Prostate gland (tissue), 2 donors: ENCODE results near the gene FAM81A. TPM values are rescaled to one million over a fixed set of nuclear protein-coding genes. Genes with fewer than 3 reads are reported as not detected.
A peak's percentile ranks its signal among the peaks of the same experiment; 100 is the strongest.

Experiments
- DNase-seq: peaks from one replicate; pipeline ENCODE4 v3.0.0-alpha.2; 2019; ENCODE audit warnings: low spot score
- H3K27ac ChIP-seq, 2 donors: fragments of 200-600 bp; sonication (generic); 2 replicates each; pipeline ENCODE4 v1.5.1; 2017 to 2019
- H3K27me3 ChIP-seq: fragments of 200-600 bp; sonication (generic); replicated peaks from 2 replicates; pipeline ENCODE4 v1.5.1; 2019; ENCODE audit not compliant: insufficient read depth
- H3K36me3 ChIP-seq, 2 donors: fragments of 200-600 bp; sonication (generic); 1 replicate in 1 of 2; 2 replicates in 1 of 2; pipeline versions ENCODE4 v1.5.1 to v1.8.1; 2017 to 2019
- H3K4me1 ChIP-seq: fragments of 200-600 bp; sonication (generic); replicated peaks from 2 replicates; pipeline ENCODE4 v1.5.1; 2019
- H3K4me3 ChIP-seq, 2 donors: fragments of 200-600 bp; sonication (generic); 2 replicates each; pipeline ENCODE4 v1.5.1; 2017 to 2019
- H3K9me3 ChIP-seq: fragments of 200-600 bp; sonication (generic); 2 replicates; pipeline ENCODE4 v1.5.1; 2017
- CTCF ChIP-seq, 4 experiments: fragments of 200-600 bp in 2 of 4; fragments of 450-650 bp in 2 of 4; sonication (generic) in 2 of 4; IDR thresholded peaks; 1 replicate in 3 of 4; 2 replicates in 1 of 4; pipeline ENCODE4 v1.5.1; 2016 to 2019; ENCODE audit warnings: antibody characterized with exemption in 4 of 4, mild to moderate bottlenecking in 2 of 4, moderate library complexity in 2 of 4
- POLR2A ChIP-seq: fragments of 450-650 bp; IDR thresholded peaks from one replicate; pipeline ENCODE4 v1.6.1; 2016; ENCODE audit warnings: antibody characterized with exemption, mild to moderate bottlenecking
- POLR2AphosphoS5 ChIP-seq: sonication (generic); formaldehyde crosslinking; IDR thresholded peaks from one replicate; pipeline ENCODE4 v1.6.1; 2017; ENCODE audit warnings: antibody characterized with exemption
- WGBS: methylation state at CpG from one replicate; pipeline ENCODE4 v1.1.5; 2018; 5-methylcytosine and 5-hydroxymethylcytosine counted together
- intact Hi-C: fragments of 100-400 bp; cut with DNase I; formaldehyde crosslinking; loops from one replicate; pipeline ENCODE4 v1.14.2; 2022
- total RNA-seq, 2 donors: library from RNA; depleted of rRNA; stranded (reverse); fragments of >200 nt; gene quantifications; one replicate each; pipeline ENCODE4 v1.1.0, GENCODE V29; 2016

Gene FAM81A
- total RNA-seq, 2 donors from 2014 or later, result 1.8 to 10.6 TPM

DNA sequence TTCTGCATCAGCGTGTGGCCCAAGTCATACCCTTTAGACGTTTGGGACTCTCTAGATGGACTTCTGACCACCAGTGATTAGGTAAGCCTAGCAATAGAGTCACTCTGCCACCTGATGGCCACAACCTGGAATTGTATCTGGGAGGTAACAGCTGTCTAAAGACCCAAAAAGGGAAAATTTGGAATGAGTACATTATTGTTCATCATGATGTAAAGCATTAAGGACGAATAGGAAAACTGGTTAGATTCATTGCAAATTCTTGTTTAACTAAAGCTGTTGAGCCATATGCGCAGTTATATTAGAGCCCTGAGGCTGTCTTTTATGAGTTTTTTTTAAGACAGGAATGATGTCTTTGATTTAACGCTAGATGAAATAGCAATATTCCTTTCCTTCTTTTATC lies 63.6 kb downstream of the FAM81A start:
- no peaks in the 10 kb centered on the region for H3K9me3 ChIP-seq
- no peak overlapping the region for H3K4me3 ChIP-seq
- H3K27me3 ChIP-seq, result no peaks in the 10 kb centered on the region
- H3K27ac ChIP-seq, result no peak overlapping the region
- H3K4me1 ChIP-seq, result no peaks in the 10 kb centered on the region
- TF ChIP-seq POLR2A, result no peak
- TF ChIP-seq CTCF (IDR thresholded peaks at IDR 0.05), result peak in 2 of 4 experiments; percentile 33 to 62
- TF ChIP-seq POLR2AphosphoS5, result no peak
- DNase-seq, result no peak
- H3K36me3 ChIP-seq, result no peaks in the 10 kb centered on the region
- 39% methylated on average over 5 of the region's 5 CpGs for WGBS
- intact Hi-C loops, result no loop called here

GRCh38 chr15:59515190-59515589 lies 77.2 kb downstream of the FAM81A start:
- WGBS, result 96% methylated on average over 2 of the region's 2 CpGs
- intact Hi-C loops, result no loop called here
- Histone ChIP-seq H3K9me3 (no peaks in the 10 kb centered on the region), H3K36me3 (no peaks in the 10 kb centered on the region), H3K4me3 (no peak overlapping the region), H3K4me1 (no peaks in the 10 kb centered on the region), H3K27ac (no peak overlapping the region), H3K27me3 (no peaks in the 10 kb centered on the region)
- TF ChIP-seq POLR2A, result no peak
- TF ChIP-seq CTCF (IDR thresholded peaks at IDR 0.05), result no peak
- no peak for TF ChIP-seq POLR2AphosphoS5
- no peak for DNase-seq

DNA sequence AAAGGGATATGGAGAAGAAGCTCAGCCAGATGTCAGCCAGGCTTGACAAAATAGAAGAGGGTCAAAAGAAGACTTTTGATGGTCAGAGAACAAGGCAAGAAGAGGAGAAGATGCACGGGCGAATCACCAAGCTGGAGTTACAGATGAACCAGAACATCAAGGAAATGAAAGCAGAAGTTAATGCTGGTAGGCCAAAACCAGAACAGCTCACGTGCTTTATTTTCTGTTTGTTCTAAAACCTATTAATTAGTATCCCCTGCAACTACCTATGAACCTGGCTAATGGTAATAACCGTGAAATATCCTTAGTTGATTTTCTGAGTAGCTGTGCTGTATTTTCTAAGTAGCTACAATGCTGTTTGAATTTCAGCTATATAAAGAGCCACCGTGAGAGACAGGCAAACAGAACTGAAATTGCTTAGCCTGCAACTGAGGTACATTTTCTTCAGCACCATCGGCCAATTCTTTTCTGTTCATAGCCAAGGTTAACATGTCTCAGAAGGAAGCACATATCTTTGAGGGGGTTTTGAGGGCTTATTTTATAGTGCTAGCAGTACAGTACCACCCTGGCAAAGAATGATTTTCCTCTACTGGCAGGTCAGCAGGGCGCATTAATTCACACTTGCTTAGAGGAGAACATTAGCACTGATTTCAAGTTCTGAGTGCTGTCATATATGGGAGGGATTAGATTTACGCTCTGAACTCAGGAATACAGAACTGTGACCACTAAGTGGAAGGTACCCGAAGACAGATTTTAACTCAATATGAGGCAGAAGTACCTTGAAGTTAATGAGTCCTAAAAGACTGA lies 78.9 kb downstream of the FAM81A start:
- H3K27ac ChIP-seq, result no peak overlapping the region
- H3K9me3 ChIP-seq, result no peaks in the 10 kb centered on the region
- H3K36me3 ChIP-seq, result no peaks in the 10 kb centered on the region
- DNase-seq, result no peak
- intact Hi-C loops, result no loop called here
- 72% methylated on average over 9 of the region's 9 CpGs for WGBS
- H3K27me3 ChIP-seq, result no peaks in the 10 kb centered on the region
- no peak overlapping the region for H3K4me3 ChIP-seq
- TF ChIP-seq POLR2AphosphoS5, result no peak
- TF ChIP-seq CTCF (IDR thresholded peaks at IDR 0.05), result no peak
- no peak for TF ChIP-seq POLR2A
- no peaks in the 10 kb centered on the region for H3K4me1 ChIP-seq

- intact Hi-C loops, result no loop called here
- Histone ChIP-seq H3K9me3 (no peaks in the 10 kb centered on the region), H3K4me1 (no peaks in the 10 kb centered on the region), H3K27ac (no peak overlapping the region), H3K27me3 (no peaks in the 10 kb centered on the region), H3K36me3 (no peaks in the 10 kb centered on the region), H3K4me3 (no peak overlapping the region)
- no peak for TF ChIP-seq POLR2AphosphoS5
- no peak for DNase-seq
- WGBS, result 88% methylated on average over 3 of the region's 3 CpGs
Measured at GRCh38 chr15:59519329-59519728, 81.3 kb downstream of the FAM81A start.

DNA sequence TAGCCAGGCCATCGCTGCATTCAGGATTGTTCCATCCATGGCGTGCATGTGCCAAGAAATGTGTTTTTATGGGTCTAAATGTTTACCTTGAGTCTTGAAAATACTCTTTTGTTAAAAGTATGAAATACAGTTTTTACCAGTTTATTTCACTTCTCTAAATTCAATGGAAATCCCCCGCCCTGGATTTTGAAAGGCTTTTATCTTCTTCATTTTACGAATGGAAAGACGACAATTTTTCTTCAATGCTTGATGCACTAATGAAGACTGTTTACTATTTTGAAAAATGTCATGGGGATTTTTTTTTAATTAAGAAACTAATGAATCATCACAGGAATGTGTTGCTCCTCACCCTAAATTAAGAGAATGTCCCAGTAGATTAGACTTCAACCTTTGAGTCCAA lies 83.5 kb downstream of the FAM81A start:
- intact Hi-C loops, result no loop called here
- Histone ChIP-seq H3K9me3 (no peaks in the 10 kb centered on the region), H3K27me3 (no peaks in the 10 kb centered on the region), H3K27ac (no peak overlapping the region), H3K36me3 (no peaks in the 10 kb centered on the region), H3K4me1 (no peaks in the 10 kb centered on the region), H3K4me3 (no peak overlapping the region)
- no peak for DNase-seq
- WGBS, result 69% methylated on average over 5 of the region's 5 CpGs
- no peak for TF ChIP-seq CTCF (IDR thresholded peaks at IDR 0.05)
- TF ChIP-seq POLR2A, result no peak
- no peak for TF ChIP-seq POLR2AphosphoS5
